Suprapubic skin (tissue), 4 donors: ENCODE data around the gene COL9A3. TPM values are rescaled to one million over a fixed set of nuclear protein-coding genes. Genes with fewer than 3 reads are reported as not detected.

ENCODE experiments used
- DNase-seq, 2 donors: peaks; one replicate each; pipeline ENCODE4 v3.0.0-alpha.2; 2019; ENCODE audit warnings: low spot score in 2 of 2
- H3K27ac ChIP-seq: fragments of 200-600 bp; sonication (generic); one replicate; pipeline ENCODE4 v1.5.1; 2019
- H3K27me3 ChIP-seq: fragments of 200-600 bp; sonication (generic); one replicate; pipeline ENCODE4 v1.5.1; 2019
- H3K36me3 ChIP-seq: fragments of 200-600 bp; sonication (generic); one replicate; pipeline ENCODE4 v1.5.1; 2019
- H3K4me1 ChIP-seq: fragments of 200-600 bp; sonication (generic); one replicate; pipeline ENCODE4 v1.5.1; 2019
- H3K4me3 ChIP-seq: fragments of 200-600 bp; sonication (generic); one replicate; pipeline ENCODE4 v1.5.1; 2019; ENCODE audit warnings: mild to moderate bottlenecking
- H3K9me3 ChIP-seq: fragments of 200-600 bp; sonication (generic); one replicate; pipeline ENCODE4 v1.5.1; 2019
- CTCF ChIP-seq, 2 donors: fragments of 200-600 bp in 1 of 2; fragments of 450-650 bp in 1 of 2; sonication (generic) in 1 of 2; IDR thresholded peaks; one replicate each; pipeline ENCODE4 v1.5.1; 2016 to 2019; ENCODE audit warnings: antibody characterized with exemption in 2 of 2, mild to moderate bottlenecking in 1 of 2, moderate library complexity in 1 of 2
- EP300 ChIP-seq: sonication (generic); formaldehyde crosslinking; IDR thresholded peaks from one replicate; pipeline ENCODE4 v1.6.1; 2017; ENCODE audit warnings: antibody characterized with exemption
- POLR2A ChIP-seq, 2 donors: fragments of 450-650 bp; IDR thresholded peaks; one replicate each; pipeline ENCODE4 v1.6.1; 2017; ENCODE audit warnings: antibody characterized with exemption in 2 of 2, mild to moderate bottlenecking in 2 of 2, moderate library complexity in 2 of 2
- POLR2AphosphoS5 ChIP-seq, 3 donors: sonication (generic); formaldehyde crosslinking; IDR thresholded peaks; one replicate each; pipeline ENCODE4 v1.6.1; 2017; ENCODE audit warnings: antibody characterized with exemption in 3 of 3
- WGBS: methylation state at CpG from one replicate; pipeline ENCODE4 v1.1.5; 2018; 5-methylcytosine and 5-hydroxymethylcytosine counted together
- total RNA-seq, 4 donors: library from RNA; depleted of rRNA; stranded (reverse); fragments of >200 nt; gene quantifications; one replicate each; pipeline ENCODE4 v1.1.0, GENCODE V29; 2016

COL9A3 gene
- total RNA-seq, 4 donors from 2014 or later, result 6.1 to 11.3 (median 8.1) TPM

- TF ChIP-seq POLR2AphosphoS5 (IDR thresholded peaks at IDR 0.05) (no peak), POLR2A (IDR thresholded peaks at IDR 0.05) (no peak), CTCF (IDR thresholded peaks at IDR 0.05) (no peak), EP300 (no peak)
- peaks cover 28% of the 10 kb centered on the region for H3K4me1 ChIP-seq
- no peak overlapping the region for H3K27ac ChIP-seq
- WGBS, result 81% methylated on average over 8 of the region's 29 CpGs
- no peak overlapping the region for H3K4me3 ChIP-seq
- no peak for DNase-seq
- no peaks in the 10 kb centered on the region for H3K9me3 ChIP-seq
- no peaks in the 10 kb centered on the region for H3K36me3 ChIP-seq
- H3K27me3 ChIP-seq, result no peaks in the 10 kb centered on the region
Measured at GRCh38 chr20:62828511-62829230, 11.8 kb downstream of the COL9A3 start.

DNA sequence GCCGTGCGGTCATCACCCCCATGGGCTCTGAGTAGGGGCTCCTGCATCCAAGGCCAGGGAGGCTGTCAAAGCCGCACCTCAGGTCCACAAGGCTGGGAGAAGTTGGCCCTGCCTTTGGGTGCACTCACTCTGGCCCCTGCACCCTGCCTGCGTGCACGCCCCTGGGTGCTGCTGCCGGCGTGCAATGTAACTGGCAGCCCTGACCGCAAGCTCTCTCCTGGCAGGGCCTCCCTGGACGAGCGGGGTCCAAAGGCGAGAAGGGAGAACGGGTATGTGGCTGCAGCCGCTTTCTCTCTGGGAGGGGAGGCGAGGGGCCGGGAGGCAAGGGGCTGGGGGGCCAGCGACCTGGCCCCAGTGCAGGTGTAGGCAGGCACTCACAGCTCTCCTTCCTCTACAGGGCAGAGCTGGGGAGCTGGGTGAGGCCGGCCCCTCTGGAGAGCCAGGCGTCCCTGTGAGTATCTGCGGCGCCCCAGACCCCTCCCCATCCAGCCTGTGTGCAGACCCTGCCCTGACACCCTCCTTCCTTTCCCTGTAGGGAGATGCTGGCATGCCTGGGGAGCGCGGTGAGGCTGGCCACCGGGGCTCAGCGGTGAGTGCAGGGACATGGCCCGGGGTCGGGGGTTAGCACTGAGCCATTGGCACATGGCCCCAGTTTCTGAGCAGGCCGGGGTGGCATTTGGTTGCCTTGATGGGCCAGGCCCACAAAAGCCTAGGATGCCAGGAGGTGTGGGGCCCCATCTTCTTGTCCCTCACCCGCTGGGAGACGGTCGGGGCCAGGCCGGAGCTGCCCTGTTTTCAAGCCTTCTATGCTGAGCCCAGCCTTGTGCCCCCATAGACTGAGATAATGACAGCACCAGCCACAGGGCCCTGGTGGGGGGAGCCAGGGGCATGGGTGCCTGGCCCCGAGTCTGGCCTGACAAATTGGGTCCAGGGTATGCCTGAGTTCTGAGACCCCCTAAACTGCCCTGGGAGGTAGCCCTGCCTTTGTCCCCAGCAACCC is 12.7 kb downstream of the COL9A3 start:
- WGBS, result 89% methylated on average over 4 of the region's 32 CpGs
- Histone ChIP-seq H3K9me3 (no peaks in the 10 kb centered on the region), H3K27ac (no peak overlapping the region), H3K27me3 (no peaks in the 10 kb centered on the region), H3K36me3 (no peaks in the 10 kb centered on the region), H3K4me1 (peaks cover 24% of the 10 kb centered on the region), H3K4me3 (no peak overlapping the region)
- TF ChIP-seq POLR2A (IDR thresholded peaks at IDR 0.05) (no peak), EP300 (no peak), CTCF (IDR thresholded peaks at IDR 0.05) (no peak), POLR2AphosphoS5 (IDR thresholded peaks at IDR 0.05) (no peak)
- no peak for DNase-seq

DNA sequence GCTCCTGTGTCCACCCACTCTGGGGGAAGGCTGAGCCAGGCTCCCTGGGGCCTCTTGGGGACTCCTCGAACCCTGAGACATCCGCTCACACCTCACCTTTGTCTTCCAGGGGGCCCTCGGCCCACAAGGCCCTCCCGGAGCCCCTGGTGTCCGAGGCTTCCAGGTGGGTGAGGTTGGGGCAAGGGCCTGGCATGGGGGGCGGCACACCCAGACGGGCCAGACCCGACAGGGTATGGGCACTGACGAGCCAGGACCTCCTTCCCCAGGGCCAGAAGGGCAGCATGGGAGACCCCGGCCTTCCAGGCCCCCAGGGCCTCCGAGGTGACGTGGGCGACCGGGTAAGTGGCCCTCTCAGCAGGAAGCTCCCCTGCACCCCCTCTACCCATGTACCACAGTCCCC is 13.4 kb downstream of the COL9A3 start:
- TF ChIP-seq POLR2AphosphoS5 (IDR thresholded peaks at IDR 0.05) (no peak), POLR2A (IDR thresholded peaks at IDR 0.05) (no peak), CTCF (IDR thresholded peaks at IDR 0.05) (no peak), EP300 (no peak)
- no peaks in the 10 kb centered on the region for H3K27me3 ChIP-seq
- no peak overlapping the region for H3K27ac ChIP-seq
- peaks cover 18% of the 10 kb centered on the region for H3K4me1 ChIP-seq
- 92% methylated on average over 5 of the region's 14 CpGs for WGBS
- no peaks in the 10 kb centered on the region for H3K9me3 ChIP-seq
- DNase-seq, result no peak
- no peaks in the 10 kb centered on the region for H3K36me3 ChIP-seq
- H3K4me3 ChIP-seq, result no peak overlapping the region

GRCh38 chr20:62830821-62831220 is 14.0 kb downstream of the COL9A3 start:
- Histone ChIP-seq H3K9me3 (no peaks in the 10 kb centered on the region), H3K4me1 (peaks cover 19% of the 10 kb centered on the region), H3K27ac (no peak overlapping the region), H3K36me3 (no peaks in the 10 kb centered on the region), H3K4me3 (no peak overlapping the region), H3K27me3 (no peaks in the 10 kb centered on the region)
- TF ChIP-seq CTCF (IDR thresholded peaks at IDR 0.05) (no peak), EP300 (no peak), POLR2AphosphoS5 (IDR thresholded peaks at IDR 0.05) (no peak), POLR2A (IDR thresholded peaks at IDR 0.05) (no peak)
- no peak for DNase-seq
- 57% methylated on average over 10 of the region's 22 CpGs for WGBS

DNA sequence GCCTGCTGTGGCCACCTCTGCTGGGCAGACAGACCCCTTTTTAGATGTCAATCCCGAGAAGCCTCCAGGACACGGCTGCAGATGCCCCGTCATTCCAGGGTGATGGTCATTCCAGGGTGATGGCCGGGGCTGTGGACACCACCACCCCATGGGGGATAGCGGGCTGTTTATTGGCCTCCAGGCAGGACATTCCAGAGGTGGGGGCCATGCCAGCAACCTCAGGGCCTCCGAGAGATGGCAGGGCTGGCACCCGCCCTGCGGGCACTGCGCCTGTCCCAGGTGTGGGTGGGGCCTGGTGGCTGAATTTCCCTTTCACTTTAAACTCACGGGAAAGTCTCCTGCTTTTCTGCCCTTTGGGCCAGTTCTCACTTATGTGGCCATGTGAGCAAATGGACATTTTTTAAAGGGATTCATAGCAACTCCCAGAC is 14.5 kb downstream of the COL9A3 start:
- no peak overlapping the region for H3K27ac ChIP-seq
- no peaks in the 10 kb centered on the region for H3K9me3 ChIP-seq
- WGBS, result 57% methylated on average over 10 of the region's 10 CpGs
- DNase-seq, result no peak
- peaks cover 25% of the 10 kb centered on the region for H3K4me1 ChIP-seq
- H3K4me3 ChIP-seq, result no peak overlapping the region
- H3K36me3 ChIP-seq, result no peaks in the 10 kb centered on the region
- peaks cover under 1% of the 10 kb centered on the region for H3K27me3 ChIP-seq
- TF ChIP-seq POLR2A (IDR thresholded peaks at IDR 0.05) (no peak), POLR2AphosphoS5 (IDR thresholded peaks at IDR 0.05) (no peak), CTCF (IDR thresholded peaks at IDR 0.05) (no peak), EP300 (no peak)
